Measurements from ENCODE around the gene BAMBI.

Gene BAMBI

DNA sequence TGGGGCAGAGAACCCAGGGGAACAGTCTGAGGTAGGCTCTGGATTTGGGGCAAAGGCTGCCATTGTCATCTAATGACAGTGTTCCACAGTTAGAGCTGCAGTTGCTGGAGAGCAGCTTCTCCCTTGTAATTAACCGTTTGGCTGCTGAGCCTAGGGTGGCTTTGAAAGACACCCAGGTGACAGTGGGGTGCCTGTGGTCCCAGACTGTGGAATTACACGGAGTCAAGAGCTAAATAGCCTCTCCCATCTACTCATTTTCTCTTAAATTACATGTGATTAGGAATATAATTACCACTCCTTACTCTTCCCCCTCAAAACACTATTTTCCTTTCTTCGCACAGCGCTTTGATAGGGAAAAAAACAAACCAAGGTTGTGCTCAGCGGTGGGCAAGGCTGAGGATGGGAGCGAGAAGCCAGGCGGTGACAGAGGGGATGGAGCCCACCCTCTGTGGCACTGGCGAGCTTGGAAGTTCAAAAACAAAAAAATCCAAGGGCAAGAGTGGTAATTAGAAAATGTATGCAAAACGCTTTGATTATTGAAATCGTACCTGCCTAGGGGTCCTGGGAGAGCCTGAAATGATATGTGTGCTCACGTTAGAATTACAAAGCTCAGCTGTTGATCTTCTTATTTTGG, 44.1 kb downstream of the BAMBI start:
- no peak for TF ChIP-seq POLR2A (IDR thresholded peaks at IDR 0.05; ENCODE audit: low read depth, low read length)
- no peak for DNase-seq (ENCODE audit: insufficient read length, low spot score)

DNA sequence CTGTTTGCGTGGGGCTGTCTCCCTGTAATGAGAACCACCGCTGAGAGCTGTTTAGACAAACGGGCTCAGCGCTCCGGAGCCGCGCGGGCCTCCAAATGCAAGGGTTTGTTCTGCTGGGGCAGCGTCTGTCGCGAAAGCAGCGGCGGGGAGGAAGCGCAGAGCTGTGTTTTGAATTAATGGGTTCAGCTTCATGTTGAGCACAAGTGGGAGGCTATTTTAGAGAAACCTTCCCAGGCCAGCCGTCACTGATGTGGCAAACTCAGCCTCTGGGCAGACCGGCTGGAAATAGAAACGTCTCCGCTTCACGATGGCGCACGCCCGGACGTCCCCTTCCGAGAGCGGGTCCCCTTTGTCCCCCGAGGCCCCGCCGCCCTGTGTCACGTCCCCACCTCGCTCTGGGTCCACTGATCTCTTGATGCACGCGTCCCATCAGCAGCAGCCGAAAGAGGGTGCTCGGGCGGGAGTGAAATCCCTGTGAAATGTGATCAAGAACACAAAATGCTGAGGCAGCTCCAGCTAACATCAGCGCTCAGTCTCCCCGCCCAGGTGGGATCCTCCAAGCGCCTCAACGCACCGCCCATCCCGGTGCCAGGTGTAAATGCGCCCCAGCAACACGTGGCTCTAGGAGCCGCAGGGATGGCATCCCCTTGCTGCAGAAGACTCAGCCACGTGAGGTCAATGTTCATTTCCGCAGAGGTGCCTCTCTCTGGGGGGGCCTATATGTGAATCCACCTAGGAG, 44.9 kb downstream of the BAMBI start:
- FAIRE-seq (no peak), DNase-seq (ENCODE audit: insufficient read length, low spot score) (no peak)
- TF ChIP-seq POLR2A (IDR thresholded peaks at IDR 0.05; ENCODE audit: low read depth, low read length), result no peak

More for the DNA sequence above, 44.1 kb downstream of the BAMBI start:
- no peak for FAIRE-seq

DNA sequence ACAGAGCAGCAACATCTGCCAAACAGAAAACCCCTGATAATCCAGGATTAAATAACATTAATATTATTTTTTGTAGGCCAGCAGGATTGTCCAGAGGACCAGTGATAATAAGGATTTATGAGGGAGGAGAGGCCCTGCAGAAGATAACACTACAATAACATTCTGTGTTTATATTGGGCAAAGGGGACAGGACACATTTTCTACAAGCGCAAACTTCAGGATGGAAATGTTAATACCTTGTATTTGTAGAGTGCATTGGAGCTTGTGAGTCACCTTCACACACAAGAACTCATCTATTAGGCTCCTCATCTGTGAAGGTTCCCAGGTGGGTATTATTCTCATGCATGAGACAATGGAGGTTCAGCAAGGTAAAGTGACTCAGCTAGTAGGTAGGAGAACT, 51.0 kb downstream of the BAMBI start:
- no peak for FAIRE-seq
- TF ChIP-seq POLR2A (IDR thresholded peaks at IDR 0.05; ENCODE audit: low read depth, low read length), result no peak

DNA sequence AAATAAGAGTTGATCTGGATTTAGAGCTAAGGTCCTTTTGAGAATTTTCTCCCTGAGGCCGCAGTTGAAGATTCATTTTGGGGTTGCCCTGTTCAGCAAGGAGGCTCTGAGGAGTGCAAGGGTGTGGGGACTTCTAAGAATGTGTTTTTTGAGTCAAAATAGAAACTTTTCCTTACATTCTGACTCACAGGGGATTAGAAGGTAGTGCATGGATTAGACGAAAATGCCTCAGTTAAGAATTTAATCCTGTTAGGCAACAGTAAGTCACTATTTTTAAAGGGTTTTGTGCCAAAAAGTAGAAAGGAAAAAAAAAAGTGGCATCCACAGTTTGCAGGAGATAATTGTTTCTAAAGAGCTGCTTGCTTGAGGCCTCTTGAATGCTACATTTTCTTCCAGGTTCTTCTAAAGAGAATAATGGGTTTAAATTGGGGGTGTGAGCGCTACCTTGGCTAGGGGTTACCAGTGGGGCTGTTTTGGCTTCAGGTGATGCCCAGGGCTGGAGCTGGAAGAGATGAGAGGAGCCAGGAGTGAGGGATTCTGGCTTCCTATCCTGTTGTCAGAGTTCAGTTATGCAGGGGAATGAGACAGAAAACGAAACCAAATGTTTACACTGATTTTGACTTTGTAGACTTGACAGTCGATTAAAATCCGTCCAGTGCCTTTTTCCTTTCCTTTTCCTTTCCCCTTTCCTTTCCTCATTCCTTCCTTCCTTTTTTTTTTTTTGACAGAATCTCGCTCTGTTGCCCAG, 52.9 kb downstream of the BAMBI start:
- DNase-seq (ENCODE audit: insufficient read length, low spot score) (no peak), FAIRE-seq (no peak)
- no peak for TF ChIP-seq POLR2A (IDR thresholded peaks at IDR 0.05; ENCODE audit: low read depth, low read length)

More for the DNA sequence above, 51.0 kb downstream of the BAMBI start:
- no peak for DNase-seq (ENCODE audit: insufficient read length, low spot score)

DNA sequence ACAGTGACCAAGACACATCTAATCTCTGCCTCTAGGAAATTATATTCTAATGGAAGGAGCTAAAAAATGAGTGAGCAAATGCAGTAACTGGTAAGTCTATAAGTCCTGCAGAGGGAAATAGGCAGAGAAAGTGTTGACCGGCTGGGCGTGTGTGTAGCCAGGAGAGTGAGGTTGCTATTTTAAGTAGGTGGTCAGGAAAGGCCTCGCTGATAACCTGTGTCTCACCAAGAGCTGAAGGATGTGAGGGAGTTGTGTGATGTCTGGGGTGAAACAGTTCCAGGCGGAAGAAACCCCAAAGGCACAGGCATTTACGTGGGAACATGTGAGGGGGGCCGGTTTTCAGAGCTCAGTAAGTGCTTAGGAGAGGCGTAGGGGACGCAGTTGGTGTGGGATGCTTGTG, 54.8 kb downstream of the BAMBI start:
- no peak for TF ChIP-seq POLR2A (IDR thresholded peaks at IDR 0.05; ENCODE audit: low read depth, low read length)
- no peak for FAIRE-seq
- no peak for DNase-seq (ENCODE audit: insufficient read length, low spot score)

Measured in H54 (cell line).